Mucosa of descending colon (tissue), 3 donors: ENCODE data around the gene TGDS. TPM values are rescaled to one million over a fixed set of nuclear protein-coding genes. Genes with fewer than 3 reads are reported as not detected.

Source experiments
- ATAC-seq: fragments of 200-7000 bp; cut with Tn5 transposase; one replicate; pipeline ENCODE4 v1.9.1; 2020; ENCODE audit warnings: mild to moderate bottlenecking, moderate library complexity
- DNase-seq, 3 donors: peaks; one replicate each; pipeline ENCODE4 v3.0.0-alpha.2; 2020
- H3K36me3 ChIP-seq: fragments of 200-600 bp; one replicate; pipeline ENCODE4 v1.8.0; 2021; ENCODE audit warnings: low read depth, mild to moderate bottlenecking
- H3K4me1 ChIP-seq: fragments of 200-600 bp; one replicate; pipeline ENCODE4 v1.8.0; 2021; ENCODE audit warnings: low read depth, mild to moderate bottlenecking
- H3K4me3 ChIP-seq: fragments of 200-600 bp; one replicate; pipeline ENCODE4 v1.8.0; 2021; ENCODE audit warnings: mild to moderate bottlenecking
- H3K9me3 ChIP-seq: fragments of 200-600 bp; one replicate; pipeline ENCODE4 v1.8.0; 2021; ENCODE audit warnings: mild to moderate bottlenecking
- intact Hi-C, 2 donors: fragments of 100-400 bp; cut with DNase I in 1 of 2; cut with micrococcal nuclease in 1 of 2; formaldehyde crosslinking; loops; one replicate each; pipeline versions ENCODE4 v1.11.0 to v1.11.1; 2022; cut with DNase I, micrococcal nuclease
- total RNA-seq, 3 donors: library from RNA; stranded (reverse); fragmentation: NEBNext Ultra II Directional in 2 of 3; extraction: Animal tissue kit (Norgen Biotek cat#: 25700) in 2 of 3; gene quantifications; one replicate each; pipeline versions ENCODE4 v1.2.1 to v1.2.4, GENCODE V29; 2021 to 2023
- TF ChIP-seq, protein P1 (sequence below): fragments of 200-600 bp; IDR thresholded peaks from one replicate; pipeline ENCODE4 v1.8.0; 2022; ENCODE audit warnings: antibody characterized with exemption, mild to moderate bottlenecking
- donor health status: DM: no; HTN: no; CAD: no; lungs with moderate emphysema.
- donor health status: DM: no; HTN: no; CAD: no.
- donor health status: DM: no; HTN: yes; CAD: no.

TGDS gene
- total RNA-seq, 3 donors from 2014 or later: 6.7 to 8.7 (median 7.2) TPM

DNA sequence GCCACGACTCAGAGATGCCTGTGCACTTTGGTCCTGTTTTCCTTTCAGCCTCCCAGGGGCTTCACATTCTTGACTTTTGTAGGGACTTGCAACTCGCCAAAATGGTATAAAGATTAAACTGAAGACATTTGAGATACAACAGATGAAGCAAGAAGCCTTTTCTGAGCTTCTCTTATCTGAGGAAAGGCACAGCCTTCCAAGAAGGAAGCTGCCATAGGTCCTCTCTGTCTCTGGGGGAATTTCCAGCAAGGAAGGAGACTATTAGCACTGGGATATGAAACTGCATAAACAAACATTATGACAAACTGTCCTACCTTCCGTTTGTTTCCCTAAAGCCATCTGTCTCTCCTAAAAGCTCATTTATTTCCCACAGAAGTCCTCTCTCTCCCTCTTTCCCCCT lies 39.3 kb downstream of the TGDS start:
- H3K4me1 ChIP-seq: no peaks in the 10 kb centered on the region
- H3K36me3 ChIP-seq: no peaks in the 10 kb centered on the region
- intact Hi-C loops: no loop called here
- TF ChIP-seq, protein P1, sequence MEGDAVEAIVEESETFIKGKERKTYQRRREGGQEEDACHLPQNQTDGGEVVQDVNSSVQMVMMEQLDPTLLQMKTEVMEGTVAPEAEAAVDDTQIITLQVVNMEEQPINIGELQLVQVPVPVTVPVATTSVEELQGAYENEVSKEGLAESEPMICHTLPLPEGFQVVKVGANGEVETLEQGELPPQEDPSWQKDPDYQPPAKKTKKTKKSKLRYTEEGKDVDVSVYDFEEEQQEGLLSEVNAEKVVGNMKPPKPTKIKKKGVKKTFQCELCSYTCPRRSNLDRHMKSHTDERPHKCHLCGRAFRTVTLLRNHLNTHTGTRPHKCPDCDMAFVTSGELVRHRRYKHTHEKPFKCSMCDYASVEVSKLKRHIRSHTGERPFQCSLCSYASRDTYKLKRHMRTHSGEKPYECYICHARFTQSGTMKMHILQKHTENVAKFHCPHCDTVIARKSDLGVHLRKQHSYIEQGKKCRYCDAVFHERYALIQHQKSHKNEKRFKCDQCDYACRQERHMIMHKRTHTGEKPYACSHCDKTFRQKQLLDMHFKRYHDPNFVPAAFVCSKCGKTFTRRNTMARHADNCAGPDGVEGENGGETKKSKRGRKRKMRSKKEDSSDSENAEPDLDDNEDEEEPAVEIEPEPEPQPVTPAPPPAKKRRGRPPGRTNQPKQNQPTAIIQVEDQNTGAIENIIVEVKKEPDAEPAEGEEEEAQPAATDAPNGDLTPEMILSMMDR: no peak
- H3K4me3 ChIP-seq: no peak overlapping the region
- peak; percentile 36 for ATAC-seq
- no peak for DNase-seq
- H3K9me3 ChIP-seq: no peaks in the 10 kb centered on the region

DNA sequence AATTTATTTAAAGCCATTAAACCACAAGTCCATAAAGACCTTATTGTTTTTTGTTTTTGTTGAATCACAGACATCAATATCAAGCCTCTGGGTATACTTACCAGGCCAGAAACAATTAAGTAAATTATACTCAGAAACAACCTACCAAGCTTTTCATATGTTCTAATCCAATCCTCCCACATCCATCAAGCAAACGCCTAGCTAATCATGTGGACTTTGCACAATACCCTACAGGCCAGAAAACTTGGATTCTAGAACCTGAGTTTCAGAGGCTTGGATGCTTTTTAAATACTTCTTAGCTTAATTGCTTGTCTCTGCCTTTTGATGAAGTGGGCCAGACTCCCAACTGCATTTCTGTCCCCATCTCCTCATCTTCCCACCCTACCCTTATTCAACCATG lies 39.9 kb downstream of the TGDS start:
- no peak overlapping the region for H3K4me3 ChIP-seq
- DNase-seq (no peak), ATAC-seq (no peak)
- H3K4me1 ChIP-seq: no peaks in the 10 kb centered on the region
- no peaks in the 10 kb centered on the region for H3K36me3 ChIP-seq
- intact Hi-C loops: no loop called here
- TF ChIP-seq, protein P1: no peak
- no peaks in the 10 kb centered on the region for H3K9me3 ChIP-seq

DNA sequence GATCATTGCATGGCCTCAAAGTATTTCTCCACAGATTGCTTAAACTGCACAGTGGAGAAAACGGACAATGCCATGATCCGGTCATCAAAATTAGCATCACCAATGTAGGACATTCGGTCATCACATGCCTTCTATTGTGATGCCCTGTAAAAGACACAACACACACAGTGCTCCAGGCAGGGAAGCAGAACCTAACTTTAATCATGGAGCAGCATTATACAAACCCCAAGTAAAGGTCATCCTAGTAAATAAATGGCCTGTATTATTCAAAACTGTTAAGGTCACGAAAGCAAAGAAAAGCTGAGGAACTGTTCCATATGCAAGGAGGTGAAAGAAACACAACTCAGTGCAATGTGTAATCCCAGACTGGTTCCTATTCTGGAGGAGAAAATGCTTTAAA lies 42.2 kb downstream of the TGDS start:
- ATAC-seq: no peak
- no peak overlapping the region for H3K4me3 ChIP-seq
- TF ChIP-seq, protein P1: no peak
- intact Hi-C loops: no loop called here
- no peaks in the 10 kb centered on the region for H3K36me3 ChIP-seq
- no peaks in the 10 kb centered on the region for H3K4me1 ChIP-seq
- DNase-seq: no peak
- no peaks in the 10 kb centered on the region for H3K9me3 ChIP-seq

DNA sequence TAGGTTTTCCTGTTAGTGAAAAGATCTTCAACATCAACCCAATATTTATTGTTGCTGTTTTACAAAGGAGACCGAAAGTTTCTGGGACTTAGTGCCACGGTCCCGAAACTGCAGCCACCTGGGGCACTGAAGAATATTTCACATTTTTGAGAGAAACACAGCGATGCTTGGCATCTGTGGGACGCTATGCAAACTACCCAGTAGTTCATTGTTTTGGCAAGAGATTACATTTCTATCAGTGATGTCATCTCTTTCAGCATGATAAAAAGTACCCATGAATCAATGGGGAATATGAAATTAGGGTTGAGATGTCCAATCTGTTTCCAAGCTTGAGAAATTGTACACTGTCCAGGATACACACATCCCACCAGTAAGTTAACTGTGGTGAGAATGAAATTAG lies 43.9 kb downstream of the TGDS start:
- intact Hi-C loops: no loop called here
- DNase-seq (no peak), ATAC-seq (no peak)
- Histone ChIP-seq H3K4me3 (no peak overlapping the region), H3K9me3 (no peaks in the 10 kb centered on the region), H3K36me3 (no peaks in the 10 kb centered on the region), H3K4me1 (peaks cover 6% of the 10 kb centered on the region)
- TF ChIP-seq, protein P1: no peak

DNA sequence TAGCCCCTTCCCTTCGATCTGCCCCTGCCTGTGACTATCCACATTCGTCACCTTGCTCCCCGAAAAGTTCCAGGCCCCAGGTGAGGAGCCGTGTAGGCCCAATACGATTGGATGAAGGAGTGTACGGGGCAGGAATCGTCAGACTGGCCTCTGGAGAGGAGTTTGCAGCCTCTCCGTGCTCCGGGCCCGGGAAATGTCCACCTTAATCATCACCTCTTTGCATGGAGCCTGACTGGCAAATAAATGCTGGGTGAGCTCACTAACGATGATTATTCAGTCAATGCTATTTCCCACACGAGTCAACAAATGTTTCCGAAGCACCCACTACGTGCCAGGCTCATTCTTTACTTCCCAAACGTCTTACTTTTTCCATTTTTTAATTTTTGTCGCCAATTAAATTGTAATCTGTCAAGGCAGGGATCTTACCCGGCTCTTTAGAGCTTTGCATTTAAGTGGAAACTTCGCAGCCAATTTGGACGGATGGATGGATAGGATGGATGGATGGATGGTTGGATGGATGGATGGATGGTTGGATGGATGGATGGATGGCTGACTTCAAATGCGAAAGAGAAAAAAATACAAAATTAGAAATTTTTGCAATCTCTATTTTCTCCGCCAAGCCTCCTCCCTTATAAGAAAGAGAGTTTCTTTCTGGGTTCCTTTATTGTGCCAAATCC lies 45.8 kb downstream of the TGDS start:
- H3K4me3 ChIP-seq: peak overlapping the region; percentile 33
- no peaks in the 10 kb centered on the region for H3K36me3 ChIP-seq
- intact Hi-C loops: no loop called here
- no peak for DNase-seq
- peaks cover 6% of the 10 kb centered on the region for H3K4me1 ChIP-seq
- peak; percentile 47 for ATAC-seq
- no peaks in the 10 kb centered on the region for H3K9me3 ChIP-seq
- TF ChIP-seq, protein P1: no peak
